Heart right ventricle (tissue), 16 donors: ENCODE data around the gene TTC34. TPM values are rescaled to one million over a fixed set of nuclear protein-coding genes. Genes with fewer than 3 reads are reported as not detected.

Experiments
- ATAC-seq, 8 donors: fragments of 200-7000 bp; cut with Tn5 transposase; one replicate each; pipeline ENCODE4 v1.9.1; 2020; ENCODE audit warnings: mild to moderate bottlenecking in 8 of 8, moderate library complexity in 8 of 8, moderate number of reproducible peaks in 1 of 8
- DNase-seq, 2 donors: peaks; one replicate each; pipeline ENCODE4 v3.0.0-alpha.2; 2020
- H3K27ac ChIP-seq, 10 donors: fragments of 200-600 bp; sonication (generic) in 2 of 10; one replicate each; pipeline versions ENCODE4 v1.5.0 to v1.8.0; 2020 to 2022; ENCODE audit warnings: mild to moderate bottlenecking in 3 of 10
- H3K27me3 ChIP-seq, 7 donors: fragments of 200-600 bp; one replicate each; pipeline ENCODE4 v1.8.0; 2021 to 2022; ENCODE audit warnings: mild to moderate bottlenecking in 2 of 7
- H3K36me3 ChIP-seq, 9 donors: fragments of 200-600 bp; sonication (generic) in 1 of 9; one replicate each; pipeline versions ENCODE4 v1.5.0 to v1.8.0; 2020 to 2022; ENCODE audit warnings: mild to moderate bottlenecking in 2 of 9
- H3K4me1 ChIP-seq, 9 donors: fragments of 200-600 bp; sonication (generic) in 1 of 9; one replicate each; pipeline versions ENCODE4 v1.5.0 to v1.8.0; 2020 to 2022; ENCODE audit warnings: mild to moderate bottlenecking in 4 of 9
- H3K4me3 ChIP-seq, 10 donors: fragments of 200-600 bp; sonication (generic) in 2 of 10; one replicate each; pipeline versions ENCODE4 v1.5.0 to v1.8.0; 2020 to 2022; ENCODE audit warnings: mild to moderate bottlenecking in 7 of 10, moderate library complexity in 2 of 10
- H3K9me3 ChIP-seq, 11 donors: fragments of 200-600 bp in 10 of 11; sonication (generic) in 2 of 11; one replicate each; pipeline versions ENCODE4 v1.5.0 to v1.8.0; 2013 to 2022; ENCODE audit warnings: mild to moderate bottlenecking in 2 of 11, control low read depth in 1 of 11, moderate library complexity in 1 of 11
- CTCF ChIP-seq, 9 donors: fragments of 200-600 bp; sonication (generic) in 2 of 9; IDR thresholded peaks; one replicate each; pipeline versions ENCODE4 v1.5.0 to v1.8.0; 2021 to 2022; ENCODE audit warnings: antibody characterized with exemption in 9 of 9, mild to moderate bottlenecking in 5 of 9, moderate library complexity in 1 of 9
- WGBS, 2 donors: extraction: QIAGEN DNeasy Blood & Tissue Kit; methylation state at CpG; one replicate each; pipeline ENCODE4 v1.1.7; 2013; ENCODE audit warnings: inconsistent platforms in 1 of 2; 5-methylcytosine and 5-hydroxymethylcytosine counted together
- intact Hi-C, 10 donors: fragments of 100-400 bp; cut with DNase I; formaldehyde crosslinking; loops; one replicate each; pipeline versions ENCODE4 v1.11.1 to v1.14.2; 2022
- polyA plus RNA-seq, 2 donors: library from polyadenylated mRNA; stranded (reverse); fragments of 200-250 nt; gene quantifications; one replicate each; pipeline ENCODE4 v1.2.3, GENCODE V29; 2013
- total RNA-seq, 10 donors: library from RNA; stranded (reverse); fragmentation: NEBNext Ultra II Directional in 3 of 10; extraction: Animal tissue kit (Norgen Biotek cat#: 25700) in 3 of 10; gene quantifications; one replicate each; pipeline versions ENCODE4 v1.2.1 to v1.2.4, GENCODE V29; 2021 to 2023
- donor health status: Arrhythmogenic right ventricular cardiomyopathy.
- donor health status: ischemic (EF 13 %, LVEDD 7.1; RV severe dilation, severe dysfunction).
- donor health status: healthy with polysubstance abuse.
- donor health status: DM: no; HTN: yes; CAD: no.
- donor health status: DM: no; HTN: no; CAD: no.
- donor health status: ischemic (EF 25% LVEDD 6.9; RV normal size, moderate dysfunction).
- donor health status: ischemic (EF 25% LVEDD 5.7; RV mildly dilated, moderate dysfunction).
- donor health status: healthy.
- donor health status: DM: yes; HTN: yes; CAD: no.
- donor health status: Ischemic cardiomyopathy.
- donor health status: ischemic (EF 35%, LVEDD 5.7; RV mildly dilated, moderate dysfunction).
- donor health status: nonischemic (EF 11% LVEDD 7.7; RV severe dilation, severe dysfunction).
- donor health status: DM: yes; HTN: yes; CAD: no.
- donor health status: PGD.
- donor health status: ischemic (EF 29% LVEDD 5.4; RV normal size, mild dysfunction).
- donor health status: nonischemic (EF 23%, LVEDD 6.1; RV moderate dilation, normal function).

The TTC34 gene
- total and polyA plus RNA-seq, 12 donors, result 0.03 to 0.74 (median 0.42) TPM

DNA sequence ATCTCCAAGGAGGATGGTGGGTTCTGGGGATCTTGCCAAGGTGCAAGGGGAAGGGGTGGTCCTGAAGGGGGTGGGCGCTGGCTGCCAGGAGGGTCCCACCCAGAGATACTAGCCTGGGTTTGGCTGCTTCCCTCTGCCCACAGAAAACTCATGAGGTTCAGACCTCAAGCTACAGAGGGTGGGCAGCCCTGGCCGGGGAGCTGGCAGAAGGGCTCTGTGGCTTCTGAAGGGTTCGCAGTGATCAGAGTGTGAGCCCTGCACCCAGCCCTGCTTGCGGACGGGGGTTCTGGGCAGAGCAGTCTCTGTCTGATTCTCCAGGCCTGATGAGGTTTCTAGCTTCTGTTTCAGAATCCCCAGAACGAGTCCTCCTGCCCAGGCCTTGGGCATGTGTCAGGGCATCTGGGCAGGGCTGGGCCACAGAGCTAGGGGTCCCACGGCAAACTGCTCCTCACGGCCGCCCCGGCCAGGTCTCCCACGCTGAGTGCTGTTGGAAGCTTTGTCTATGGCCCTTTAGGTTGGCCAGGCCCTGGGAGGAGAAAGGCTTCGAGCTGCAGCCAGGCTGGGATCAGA lies 168.0 kb downstream of the TTC34 start:
- Histone ChIP-seq H3K4me3 (no peak overlapping the region), H3K27me3 (peaks cover 17 to 59% (median 53%) of the 10 kb centered on the region in 7 donors), H3K27ac (no peak overlapping the region), H3K4me1 (peaks cover 0 to 17% (median 10%) of the 10 kb centered on the region in 9 donors), H3K36me3 (no peaks in the 10 kb centered on the region), H3K9me3 (peaks cover 0 to 17% (median 9%) of the 10 kb centered on the region in 11 donors)
- intact Hi-C loops, result no loop called here
- TF ChIP-seq CTCF (IDR thresholded peaks at IDR 0.05), result no peak
- ATAC-seq, result no peak
- DNase-seq, result no peak
- WGBS, 2 donors, result 72 to 85% methylated on average over 12 of the region's 12 CpGs

DNA sequence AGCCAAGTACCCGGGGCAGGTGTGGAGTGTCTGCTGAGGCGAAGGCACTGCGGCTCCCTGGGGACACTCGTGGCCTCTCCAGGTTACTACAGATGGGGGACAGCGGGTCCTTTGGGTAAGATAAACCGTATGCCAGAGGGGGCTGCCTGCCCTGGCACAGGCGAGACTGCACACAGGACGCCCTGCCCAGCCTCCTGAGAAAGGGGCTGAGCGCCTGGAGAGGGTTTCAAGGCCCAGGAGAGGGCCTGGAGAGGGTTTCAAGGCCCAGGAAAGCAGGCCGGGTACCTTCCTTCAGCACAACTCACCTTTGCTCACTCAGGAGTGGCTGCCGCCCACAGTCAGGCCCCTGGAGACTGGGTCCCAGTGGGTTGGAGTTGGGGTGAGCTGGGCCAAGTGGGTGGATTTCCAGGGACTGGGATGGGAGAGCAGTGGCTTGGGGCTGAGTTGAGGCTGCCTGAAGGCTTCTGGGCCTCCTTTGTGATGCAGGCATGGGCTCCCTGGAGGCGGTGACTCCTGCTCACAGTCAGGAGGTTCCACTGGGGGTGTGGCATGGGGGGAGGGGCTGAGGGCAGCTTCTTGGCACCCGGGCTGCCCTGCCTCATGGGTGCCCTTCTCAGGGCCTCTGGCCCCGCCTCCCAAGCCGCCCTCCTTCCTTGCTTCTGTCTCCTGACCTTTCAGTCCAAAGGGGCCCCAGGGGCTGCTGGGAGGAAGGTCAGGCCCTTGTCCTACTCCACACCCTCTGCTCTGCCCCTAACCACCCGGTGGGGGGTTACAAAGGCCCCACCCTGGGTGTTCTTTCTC lies 168.7 kb downstream of the TTC34 start, which contains the start of gene MMEL1:
Gene MMEL1 (minus strand): TSS at position 456 of the 801 bp plus-strand sequence. CDS start 3,532 bp downstream, outside the sequence.
- Histone ChIP-seq H3K4me3 (no peak within 1 kb of the TSS), H3K4me1 (peaks cover 0 to 20% (median 10%) of the 10 kb centered on the region in 9 donors), H3K27me3 (peaks cover 24 to 66% (median 60%) of the 10 kb centered on the region in 7 donors), H3K9me3 (peaks cover 0 to 17% (median 9%) of the 10 kb centered on the region in 11 donors), H3K36me3 (no peaks in the 10 kb centered on the region), H3K27ac (no peak within 1 kb of the TSS)
- DNase-seq (no peak), ATAC-seq (no peak)
- 72 to 73% methylated on average over 16 of the region's 16 CpGs for WGBS, 2 donors
- intact Hi-C loops, result no loop called here
- no peak for TF ChIP-seq CTCF (IDR thresholded peaks at IDR 0.05)

- Histone ChIP-seq H3K27me3 (peaks cover 26 to 73% (median 67%) of the 10 kb centered on the region in 7 donors), H3K4me3 (no peak overlapping the region), H3K4me1 (peaks cover 0 to 20% (median 10%) of the 10 kb centered on the region in 9 donors), H3K36me3 (no peaks in the 10 kb centered on the region), H3K27ac (no peak overlapping the region), H3K9me3 (peaks cover 0 to 10% (median 5%) of the 10 kb centered on the region in 11 donors)
- WGBS, 2 donors, result 55 to 59% methylated on average over 8 of the region's 8 CpGs
- intact Hi-C loops, result no loop called here
- DNase-seq (no peak), ATAC-seq (no peak)
- TF ChIP-seq CTCF (IDR thresholded peaks at IDR 0.05), result no peak
Measured at GRCh38 chr1:2632051-2632430, 169.5 kb downstream of the TTC34 start.

- ATAC-seq (no peak), DNase-seq (no peak)
- WGBS, 2 donors, result 72 to 73% methylated on average over 24 of the region's 24 CpGs
- Histone ChIP-seq H3K4me1 (peaks cover 0 to 20% (median 10%) of the 10 kb centered on the region in 9 donors), H3K27me3 (peaks cover 26 to 78% (median 73%) of the 10 kb centered on the region in 7 donors), H3K36me3 (no peaks in the 10 kb centered on the region), H3K4me3 (no peak overlapping the region), H3K9me3 (peaks cover 0 to 4% (median 0%) of the 10 kb centered on the region in 11 donors), H3K27ac (no peak overlapping the region)
- intact Hi-C loops, result no loop called here
- no peak for TF ChIP-seq CTCF (IDR thresholded peaks at IDR 0.05)
Measured at GRCh38 chr1:2631136-2632050, 170.1 kb downstream of the TTC34 start.
